HG03066 (cell line): ENCODE measurements around the gene LGALS9.
"Not testable (repeated sequence)": the region's sequence is repeated elsewhere in the genome, so short reads cannot be mapped to it uniquely, and the experiment has no call there.

Experiments used
- ATAC-seq: cut with Tn5 transposase; IDR thresholded peaks from one replicate; pipeline ENCODE4 v1.9.1; 2021; ENCODE audit warnings: low read depth; ENCODE audit not compliant: unreplicated experiment

Gene LGALS9

DNA sequence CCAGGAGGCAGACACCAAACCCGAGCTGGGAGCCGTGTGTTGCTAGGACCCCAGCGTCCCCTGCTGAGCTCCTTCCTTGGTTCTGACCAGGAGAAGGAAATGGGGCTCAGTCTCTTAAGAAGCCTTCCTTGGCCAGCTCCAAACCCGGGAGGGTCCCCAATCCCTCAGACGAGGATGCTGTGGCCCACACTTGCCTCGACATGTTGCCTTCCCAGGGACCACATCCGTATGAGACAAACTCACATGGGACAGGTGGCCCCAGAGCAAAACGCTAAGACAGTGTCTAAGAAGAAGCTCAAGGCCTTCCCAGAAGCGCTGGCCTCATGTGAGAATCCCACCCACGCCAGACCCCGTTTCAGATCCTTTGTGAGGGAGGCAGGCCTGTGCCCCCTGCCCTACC lies 19.8 kb downstream of the LGALS9 start:
- ATAC-seq = no peak

- no peak for ATAC-seq
Measured at GRCh38 chr17:27651411-27652345, 20.7 kb downstream of the LGALS9 start.

DNA sequence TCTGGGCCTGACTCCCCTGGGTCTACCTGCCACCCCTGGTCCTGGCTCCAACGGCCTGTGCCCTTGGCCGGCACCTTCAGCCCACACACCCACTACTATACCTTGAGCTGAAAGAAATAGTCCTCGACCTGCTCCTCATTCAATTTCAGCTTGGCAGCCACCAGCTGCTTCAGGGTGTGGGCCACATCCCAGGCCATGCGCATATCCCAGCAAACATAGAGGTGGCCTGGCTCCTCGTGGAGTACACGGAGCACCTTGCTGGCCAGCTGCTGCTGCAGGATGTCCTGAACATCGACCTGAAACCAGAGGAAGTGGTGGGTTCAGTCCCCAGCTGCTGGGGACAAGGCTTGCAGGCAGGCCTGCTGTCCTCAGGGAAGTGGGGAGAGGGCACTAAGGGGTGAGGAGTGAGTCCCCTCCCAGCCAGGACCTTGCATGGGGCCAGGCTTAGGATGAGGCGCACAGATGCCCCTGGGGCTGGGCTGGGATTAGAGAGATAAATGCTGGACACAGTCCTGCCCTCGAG lies 22.5 kb downstream of the LGALS9 start:
- ATAC-seq = not testable (repeated sequence)

GRCh38 chr17:27654136-27654535 lies 23.1 kb downstream of the LGALS9 start:
- no peak for ATAC-seq

- ATAC-seq = peak; percentile 86
Measured at GRCh38 chr17:27654654-27655524, 23.9 kb downstream of the LGALS9 start.

DNA sequence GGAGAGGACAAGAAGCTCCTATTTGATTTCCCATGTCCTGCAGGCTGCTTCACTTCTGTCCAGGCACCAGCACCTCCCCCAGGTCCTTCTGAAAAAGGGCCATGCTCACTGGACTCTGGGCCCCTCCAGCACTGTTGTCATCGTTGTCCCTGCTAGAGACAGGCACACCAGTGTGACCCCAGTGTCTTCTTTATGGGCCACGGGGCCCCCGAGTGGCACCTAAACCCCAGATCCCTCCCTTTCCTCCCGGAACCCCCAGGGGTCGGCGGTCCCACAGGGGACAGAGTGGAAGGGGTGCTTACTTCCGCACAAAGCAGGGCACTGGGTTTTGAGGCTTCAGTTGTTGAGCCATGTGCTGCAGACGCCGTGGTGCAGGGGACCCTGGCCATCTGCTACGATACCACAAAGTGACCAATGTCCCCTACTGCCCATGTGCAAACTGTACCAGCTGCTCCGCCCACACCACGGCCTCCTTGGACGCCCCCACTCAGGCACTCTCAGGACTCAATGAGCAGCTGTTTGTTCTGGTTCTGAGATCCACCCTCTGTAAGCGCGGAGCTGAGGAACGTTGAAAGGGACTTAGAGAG lies 24.6 kb downstream of the LGALS9 start:
- ATAC-seq = not testable (repeated sequence)

DNA sequence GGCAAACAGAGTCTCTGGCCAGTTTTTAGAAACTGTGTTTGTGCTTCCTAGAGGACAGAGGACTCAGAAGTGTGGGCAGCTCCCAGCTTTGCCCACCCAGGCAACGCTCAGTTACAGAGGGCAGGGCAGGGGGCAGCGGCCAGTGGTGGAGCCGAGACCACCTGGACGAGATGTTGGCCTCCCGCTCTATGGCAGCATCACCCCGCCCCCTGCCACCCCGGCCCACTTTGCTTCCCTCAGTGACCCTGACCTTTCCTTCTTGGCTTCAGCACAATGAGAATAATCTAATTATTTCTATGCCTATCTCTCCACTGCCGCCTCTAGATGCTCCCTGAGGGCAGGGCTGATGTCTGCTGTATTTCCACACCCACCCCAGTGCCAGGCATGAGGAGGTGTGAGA lies 25.6 kb downstream of the LGALS9 start:
- not testable (repeated sequence) for ATAC-seq

GRCh38 chr17:27657620-27658019 lies 26.6 kb downstream of the LGALS9 start:
- no peak for ATAC-seq

- ATAC-seq = no peak
Measured at GRCh38 chr17:27659683-27660082, 28.7 kb downstream of the LGALS9 start.

DNA sequence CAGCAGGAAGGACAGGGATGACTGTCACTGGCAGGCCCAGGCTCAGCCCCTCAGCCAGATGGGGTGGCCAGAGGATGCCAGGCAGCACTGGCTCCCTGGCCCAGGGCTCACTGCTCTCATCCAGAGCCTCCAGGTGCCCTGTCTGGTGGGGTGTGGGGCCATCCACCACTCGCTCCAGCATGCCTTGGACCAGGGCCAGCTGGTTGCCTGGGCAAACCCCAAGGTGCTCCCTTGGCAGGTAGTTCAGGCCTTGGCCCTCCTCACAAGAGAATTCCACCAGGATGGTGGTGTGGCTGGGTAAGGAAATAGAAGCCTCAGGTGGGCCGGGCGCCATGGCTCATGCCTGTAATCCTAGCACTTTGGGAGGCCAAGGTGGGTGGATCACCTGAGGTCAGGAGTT lies 29.4 kb downstream of the LGALS9 start:
- ATAC-seq = no peak

- ATAC-seq = no peak
Measured at GRCh38 chr17:27663936-27664605, 33.1 kb downstream of the LGALS9 start.

DNA sequence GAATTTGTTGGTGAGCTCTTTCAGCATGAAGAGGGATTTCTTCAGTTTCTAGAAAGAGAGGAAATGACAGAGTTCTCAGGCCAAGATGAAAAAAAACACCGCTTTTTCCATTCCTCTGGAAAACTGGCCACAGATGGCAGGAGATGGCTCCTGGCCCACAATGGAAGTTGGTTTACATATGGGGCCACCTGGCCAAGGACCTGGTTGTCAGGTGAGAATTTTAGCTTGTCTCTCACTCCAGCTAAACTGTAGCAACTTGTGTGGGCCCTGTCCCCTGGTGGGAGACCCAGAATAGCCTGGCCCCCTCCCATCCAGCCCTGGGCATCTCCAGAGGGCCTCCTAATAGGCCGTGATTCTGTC lies 33.6 kb downstream of the LGALS9 start:
- no peak for ATAC-seq

DNA sequence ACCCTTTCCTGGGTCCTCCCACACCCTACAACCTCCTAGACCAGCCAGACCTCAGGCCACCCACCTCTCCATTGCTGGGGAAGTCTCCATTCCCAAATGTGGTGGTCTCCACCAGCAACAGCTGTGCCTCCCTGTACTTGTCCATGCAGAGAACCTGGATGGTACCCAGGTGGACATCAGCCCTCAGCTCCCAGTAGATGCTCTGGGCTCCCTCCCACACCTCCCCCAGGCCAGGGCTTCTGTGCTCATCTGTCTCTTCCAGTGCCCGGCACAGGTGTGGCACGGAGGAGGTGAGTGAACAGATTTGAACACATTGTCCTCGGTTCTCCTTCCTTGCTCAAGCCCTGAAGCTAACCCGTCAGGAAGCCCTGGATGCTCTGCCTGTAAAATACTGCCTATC lies 34.6 kb downstream of the LGALS9 start:
- no peak for ATAC-seq

DNA sequence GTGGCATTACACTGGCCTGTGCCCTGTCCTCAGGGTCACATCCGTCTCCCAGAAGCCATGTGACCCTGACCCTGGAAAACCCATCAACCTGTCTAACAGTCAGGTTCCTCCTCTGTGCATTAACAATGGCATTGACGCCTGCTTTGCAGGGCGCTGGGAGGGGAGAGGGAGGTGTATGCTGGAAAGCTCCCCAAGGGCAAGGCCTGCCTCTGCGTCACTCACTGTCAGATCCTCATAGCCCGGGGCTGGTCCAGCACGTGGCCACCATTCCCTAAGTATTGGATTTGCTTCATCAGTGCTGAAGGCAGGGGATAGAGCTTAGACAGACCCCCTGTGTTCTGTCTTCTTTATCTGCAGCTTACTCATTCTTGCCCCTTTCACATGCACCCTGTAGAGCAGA lies 35.3 kb downstream of the LGALS9 start:
- ATAC-seq = not testable (repeated sequence)

DNA sequence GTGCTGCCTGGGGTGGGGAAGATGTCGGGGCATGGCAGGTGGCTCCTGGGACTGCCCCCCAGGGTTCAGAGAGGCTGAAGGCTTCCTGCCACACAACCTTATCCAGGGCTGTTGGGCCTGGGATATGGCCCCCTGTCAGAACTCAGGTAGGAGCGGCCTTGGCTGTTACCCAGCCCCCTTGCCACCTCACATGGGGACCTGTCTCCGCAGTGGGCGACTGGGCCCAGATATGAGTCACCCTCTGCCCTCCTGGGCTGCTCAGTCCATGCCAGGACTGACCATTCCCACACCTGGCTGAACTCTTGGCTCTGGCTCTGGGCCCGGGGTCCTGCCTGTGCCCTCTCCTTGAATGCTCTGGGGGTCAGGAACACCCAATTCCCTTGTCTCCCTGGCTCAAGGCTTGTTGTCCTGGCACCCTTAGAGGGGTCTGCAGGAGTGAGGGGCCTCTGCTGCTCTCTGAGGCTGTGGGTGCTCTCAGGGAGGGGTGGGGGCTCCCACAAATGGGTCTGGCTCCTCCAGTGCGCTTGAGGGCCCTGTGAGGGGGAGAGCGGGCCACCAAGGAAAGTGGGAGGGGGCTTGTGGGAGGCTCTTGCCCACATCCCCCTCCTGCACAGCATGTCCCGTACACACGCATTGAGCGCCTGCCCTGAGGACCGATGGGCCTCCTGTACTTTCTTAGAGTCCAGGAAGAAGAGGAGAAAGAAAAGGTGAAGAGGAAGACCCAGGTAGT lies 36.0 kb downstream of the LGALS9 start:
- no peak for ATAC-seq

DNA sequence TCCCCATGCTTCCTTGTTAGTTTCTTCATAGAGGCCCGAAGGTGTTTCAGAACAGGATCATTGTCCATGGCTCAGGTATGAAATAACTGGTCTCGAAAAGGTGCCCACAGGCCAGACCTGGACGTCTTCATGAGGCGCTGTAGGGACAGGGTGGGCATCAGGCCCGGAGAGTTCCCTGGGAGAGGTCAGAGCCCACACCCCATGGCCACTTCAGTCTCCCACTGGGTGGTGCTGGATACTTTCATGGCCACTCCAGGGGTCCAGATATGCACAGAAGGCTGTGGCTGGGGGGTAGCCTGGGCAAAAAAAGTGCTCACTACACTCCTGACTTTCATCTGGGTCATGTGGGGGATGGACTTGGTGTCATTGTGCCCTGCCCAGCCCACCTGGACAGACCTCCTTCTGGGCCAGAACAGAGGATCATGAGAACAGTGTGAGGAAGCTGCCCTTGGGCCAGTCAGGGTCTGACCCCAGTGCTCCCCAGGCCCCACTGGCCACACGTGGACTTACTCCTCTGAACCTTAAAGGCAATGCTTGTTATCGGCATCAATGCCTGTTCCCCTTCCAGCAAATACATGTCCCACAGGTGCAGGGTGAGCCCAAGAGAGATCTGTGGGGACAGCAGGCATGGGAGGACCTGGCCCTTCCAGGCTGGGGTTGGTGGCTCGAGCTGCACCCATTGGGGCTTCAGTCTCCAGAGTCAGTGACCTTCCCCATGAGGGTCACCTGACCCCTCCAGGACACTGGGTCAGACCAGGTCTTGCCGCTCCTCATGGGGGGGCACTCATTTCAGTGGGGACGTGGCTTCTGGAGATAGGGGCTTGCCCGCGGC lies 36.9 kb downstream of the LGALS9 start:
- ATAC-seq = no peak

- no peak for ATAC-seq
Measured at GRCh38 chr17:27668488-27668823, 37.5 kb downstream of the LGALS9 start.

GRCh38 chr17:27669136-27669535 lies 38.1 kb downstream of the LGALS9 start:
- ATAC-seq = no peak

DNA sequence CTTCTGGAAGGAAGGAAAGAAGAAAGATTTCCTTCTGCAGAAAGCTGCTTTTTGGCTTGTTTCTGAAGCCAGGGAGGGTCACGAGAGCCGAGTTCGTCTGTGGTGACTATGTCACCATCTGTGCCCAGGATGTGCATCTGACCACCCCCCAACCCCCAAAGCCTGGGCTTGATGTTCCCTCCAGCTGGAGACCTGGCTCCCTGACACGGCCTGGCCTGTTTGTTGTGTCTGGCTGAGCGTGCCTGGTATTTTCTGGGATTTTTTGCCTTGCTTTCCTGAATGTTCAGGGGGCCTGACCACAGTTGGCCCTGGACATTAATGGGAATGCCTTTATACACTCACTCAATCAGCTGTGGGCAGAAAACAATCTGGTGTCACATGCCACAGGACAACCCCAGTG lies 38.9 kb downstream of the LGALS9 start:
- ATAC-seq = no peak
